Ovary (tissue), 3 donors: ENCODE results near the gene UGT3A1.

Experiments
- EP300 ChIP-seq: sonication (generic); formaldehyde crosslinking; IDR thresholded peaks from one replicate; pipeline ENCODE4 v1.6.1; 2017; ENCODE audit warnings: antibody characterized with exemption
- POLR2A ChIP-seq: fragments of 450-650 bp; IDR thresholded peaks from one replicate; pipeline ENCODE4 v1.6.1; 2017; ENCODE audit warnings: antibody characterized with exemption, mild to moderate bottlenecking, moderate library complexity
- TF ChIP-seq, protein P1 (sequence below), 3 donors: fragments of 450-650 bp in 2 of 3; fragments of 200-600 bp in 1 of 3; IDR thresholded peaks; one replicate each; pipeline versions ENCODE4 v1.5.1 to v1.8.0; 2016 to 2022; ENCODE audit warnings: antibody characterized with exemption in 3 of 3, mild to moderate bottlenecking in 1 of 3
- donor health status: DM: no; HTN: no; CAD: no.

DNA sequence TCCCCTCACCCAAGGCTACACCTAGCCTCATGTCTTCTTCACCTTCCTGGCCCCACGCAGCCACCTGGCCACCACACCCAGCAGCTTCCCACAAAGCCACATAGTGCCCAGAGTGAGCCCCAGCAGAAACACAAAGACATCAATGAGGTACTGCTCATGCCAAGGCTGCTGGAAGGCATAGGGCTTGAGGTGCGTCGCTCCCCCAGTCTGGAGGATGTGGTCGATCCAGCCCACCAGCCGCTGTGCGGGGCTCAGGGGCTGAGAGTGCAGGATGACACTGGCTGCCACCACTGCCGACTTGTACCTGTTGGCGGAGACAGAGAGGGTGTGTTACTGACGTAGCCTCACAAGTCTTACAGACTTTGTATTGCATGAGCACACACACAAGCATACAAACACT, 37.0 kb downstream of the UGT3A1 start:
- TF ChIP-seq POLR2A: no peak
- TF ChIP-seq, protein P1, sequence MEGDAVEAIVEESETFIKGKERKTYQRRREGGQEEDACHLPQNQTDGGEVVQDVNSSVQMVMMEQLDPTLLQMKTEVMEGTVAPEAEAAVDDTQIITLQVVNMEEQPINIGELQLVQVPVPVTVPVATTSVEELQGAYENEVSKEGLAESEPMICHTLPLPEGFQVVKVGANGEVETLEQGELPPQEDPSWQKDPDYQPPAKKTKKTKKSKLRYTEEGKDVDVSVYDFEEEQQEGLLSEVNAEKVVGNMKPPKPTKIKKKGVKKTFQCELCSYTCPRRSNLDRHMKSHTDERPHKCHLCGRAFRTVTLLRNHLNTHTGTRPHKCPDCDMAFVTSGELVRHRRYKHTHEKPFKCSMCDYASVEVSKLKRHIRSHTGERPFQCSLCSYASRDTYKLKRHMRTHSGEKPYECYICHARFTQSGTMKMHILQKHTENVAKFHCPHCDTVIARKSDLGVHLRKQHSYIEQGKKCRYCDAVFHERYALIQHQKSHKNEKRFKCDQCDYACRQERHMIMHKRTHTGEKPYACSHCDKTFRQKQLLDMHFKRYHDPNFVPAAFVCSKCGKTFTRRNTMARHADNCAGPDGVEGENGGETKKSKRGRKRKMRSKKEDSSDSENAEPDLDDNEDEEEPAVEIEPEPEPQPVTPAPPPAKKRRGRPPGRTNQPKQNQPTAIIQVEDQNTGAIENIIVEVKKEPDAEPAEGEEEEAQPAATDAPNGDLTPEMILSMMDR (IDR thresholded peaks at IDR 0.05): no peak
- no peak for TF ChIP-seq EP300
